HEK293T (cell line): ENCODE measurements around the gene C22orf31.

Experiments
- CTCF ChIA-PET: fragments of 350-600 bp; formaldehyde crosslinking; extraction: SDS; loops from one replicate; lab custom pipeline; 2021; ENCODE audit warnings: antibody characterized with exemption, inconsistent platforms; lab: Yijun Ruan, JAX
- POLR2A ChIA-PET: fragments of 350-600 bp; formaldehyde crosslinking; extraction: SDS; loops from one replicate; lab custom pipeline; 2020; ENCODE audit warnings: antibody characterized with exemption, inconsistent platforms; lab: Yijun Ruan, JAX
- DNase-seq: peaks from one replicate; pipeline ENCODE4 v3.0.0; 2012; ENCODE audit warnings: mixed read lengths; ENCODE audit errors: extremely low spot score
- CTBP1 ChIP-seq: fragments of 450-650 bp; IDR thresholded peaks from 2 replicates; pipeline ENCODE4 v1.6.1; 2016; ENCODE audit warnings: borderline replicate concordance
- ELF4 ChIP-seq: fragments of 450-650 bp; IDR thresholded peaks from 2 replicates; pipeline ENCODE4 v1.6.1; 2017; ENCODE audit warnings: antibody characterized with exemption
- HDGF ChIP-seq: fragments of 450-650 bp; IDR thresholded peaks from 2 replicates; pipeline ENCODE4 v1.6.1; 2017; ENCODE audit warnings: antibody characterized with exemption, borderline replicate concordance
- L3MBTL2 ChIP-seq: fragments of 450-650 bp; conservative IDR thresholded peaks from 2 replicates; pipeline ENCODE4 v1.6.1; 2016; ENCODE audit warnings: mild to moderate bottlenecking
- NFRKB ChIP-seq: fragments of 450-650 bp; IDR thresholded peaks from 2 replicates; pipeline ENCODE4 v1.6.1; 2016; ENCODE audit warnings: mild to moderate bottlenecking, moderate library complexity
- SUZ12 ChIP-seq: fragments of 450-650 bp; IDR thresholded peaks from 2 replicates; pipeline ENCODE4 v1.6.1; 2016; ENCODE audit warnings: mild to moderate bottlenecking
- ZNF384 ChIP-seq: fragments of 450-650 bp; IDR thresholded peaks from 2 replicates; pipeline ENCODE4 v1.6.1; 2016

The C22orf31 gene

GRCh38 chr22:29009148-29009547 is 52.5 kb downstream of the C22orf31 start:
- TF ChIP-seq L3MBTL2, result no peak
- TF ChIP-seq NFRKB, result no peak
- no peak for TF ChIP-seq CTBP1
- TF ChIP-seq HDGF, result no peak
- TF ChIP-seq SUZ12, result no peak
- no peak for TF ChIP-seq ELF4
- TF ChIP-seq ZNF384, result no peak
- CTCF ChIA-PET, result no interaction called here
- POLR2A ChIA-PET, result no interaction called here
- DNase-seq, result no peak
